LoVo (cell line): ENCODE results near the gene FHIP2A.
"Not testable (repeated sequence)": the region's sequence is repeated elsewhere in the genome, so short reads cannot be mapped to it uniquely, and the experiment has no call there.

Experiments used
- DNase-seq: peaks from one replicate; pipeline ENCODE4 v3.0.0-alpha.2; 2016; ENCODE audit warnings: low spot score

The FHIP2A gene

GRCh38 chr10:114815791-114816190 is 5.8 kb upstream of the FHIP2A start:
- DNase-seq, result no peak

- DNase-seq, result no peak
Measured at GRCh38 chr10:114816308-114816707, 5.3 kb upstream of the FHIP2A start.

GRCh38 chr10:114819322-114819721 is 2.3 kb upstream of the FHIP2A start:
- DNase-seq, result no peak

GRCh38 chr10:114821915-114822443 is 399 bp downstream of the FHIP2A start:
- DNase-seq, result peak; percentile 27

GRCh38 chr10:114822444-114823076 is 980 bp downstream of the FHIP2A start:
- no peak for DNase-seq

- no peak for DNase-seq
Measured at GRCh38 chr10:114823077-114823463, 1.5 kb downstream of the FHIP2A start.

- no peak for DNase-seq
Measured at GRCh38 chr10:114824391-114824790, 2.8 kb downstream of the FHIP2A start.

- DNase-seq, result no peak
Measured at GRCh38 chr10:114825513-114826253, 4.1 kb downstream of the FHIP2A start.

GRCh38 chr10:114829160-114829909 is 7.8 kb downstream of the FHIP2A start:
- no peak for DNase-seq

- DNase-seq, result no peak
Measured at GRCh38 chr10:114831186-114831867, 9.7 kb downstream of the FHIP2A start.

- no peak for DNase-seq
Measured at GRCh38 chr10:114837690-114838089, 16.1 kb downstream of the FHIP2A start.

GRCh38 chr10:114839901-114840300 is 18.3 kb downstream of the FHIP2A start:
- DNase-seq, result no peak

- DNase-seq, result no peak
Measured at GRCh38 chr10:114845978-114846693, 24.6 kb downstream of the FHIP2A start.

GRCh38 chr10:114847517-114847916 is 25.9 kb downstream of the FHIP2A start:
- not testable (repeated sequence) for DNase-seq

GRCh38 chr10:114849674-114850073 is 28.1 kb downstream of the FHIP2A start:
- no peak for DNase-seq

- DNase-seq, result no peak
Measured at GRCh38 chr10:114850126-114850525, 28.5 kb downstream of the FHIP2A start.

GRCh38 chr10:114851336-114851735 is 29.8 kb downstream of the FHIP2A start:
- no peak for DNase-seq

- no peak for DNase-seq
Measured at GRCh38 chr10:114852197-114852596, 30.6 kb downstream of the FHIP2A start.

GRCh38 chr10:114854906-114855305 is 33.3 kb downstream of the FHIP2A start:
- no peak for DNase-seq

GRCh38 chr10:114855776-114856543 is 34.4 kb downstream of the FHIP2A start:
- DNase-seq, result no peak
